HG02623 (cell line): ENCODE results near the gene CHMP1A.

Experiments used
- ATAC-seq: cut with Tn5 transposase; IDR thresholded peaks from one replicate; pipeline ENCODE4 v1.9.1; 2021; ENCODE audit warnings: moderate library complexity; ENCODE audit not compliant: unreplicated experiment

Gene CHMP1A

GRCh38 chr16:89607453-89607852, 50.1 kb downstream of the CHMP1A start:
- no peak for ATAC-seq

- no peak for ATAC-seq
Observed at GRCh38 chr16:89606006-89606405, 51.5 kb downstream of the CHMP1A start.

GRCh38 chr16:89605186-89605970, 52.1 kb downstream of the CHMP1A start:
- ATAC-seq, result no peak

- ATAC-seq, result no peak
Observed at GRCh38 chr16:89604764-89605163, 52.7 kb downstream of the CHMP1A start.

- no peak for ATAC-seq
Observed at GRCh38 chr16:89602952-89603590, 54.4 kb downstream of the CHMP1A start.

- ATAC-seq, result no peak
Observed at GRCh38 chr16:89602273-89602951, 55.1 kb downstream of the CHMP1A start.

GRCh38 chr16:89601906-89602272, 55.6 kb downstream of the CHMP1A start:
- ATAC-seq, result no peak

- no peak for ATAC-seq
Observed at GRCh38 chr16:89600956-89601355, 56.6 kb downstream of the CHMP1A start.

- ATAC-seq, result no peak
Observed at GRCh38 chr16:89600427-89600826, 57.1 kb downstream of the CHMP1A start.

GRCh38 chr16:89599902-89600301, 57.6 kb downstream of the CHMP1A start:
- no peak for ATAC-seq

- ATAC-seq, result no peak
Observed at GRCh38 chr16:89599451-89599858, 58.1 kb downstream of the CHMP1A start.

GRCh38 chr16:89598199-89598598, 59.3 kb downstream of the CHMP1A start:
- no peak for ATAC-seq

GRCh38 chr16:89596957-89597649, 60.4 kb downstream of the CHMP1A start:
- ATAC-seq, result no peak

GRCh38 chr16:89596061-89596689, 61.3 kb downstream of the CHMP1A start:
- no peak for ATAC-seq

GRCh38 chr16:89595330-89596060, 62.0 kb downstream of the CHMP1A start:
- no peak for ATAC-seq
